SJCRH30 (cell line): ENCODE data around the gene ZIM2. TPM values are rescaled to one million over a fixed set of nuclear protein-coding genes. Genes with fewer than 3 reads are reported as not detected.

Experiments used
- DNase-seq, 2 experiments: peaks; one replicate each; pipeline ENCODE4 v3.0.0-alpha.2; 2015 to 2020
- H3K27ac ChIP-seq: fragments of 250-450 bp; sonication (Bioruptor Pico); 2 replicates; pipeline ENCODE4 v1.5.1; 2020; ENCODE audit warnings: mild to moderate bottlenecking, moderate library complexity
- H3K27me3 ChIP-seq: fragments of 250-450 bp; sonication (Bioruptor Pico); 2 replicates; pipeline ENCODE4 v1.5.1; 2020; ENCODE audit warnings: mild to moderate bottlenecking, moderate library complexity
- H3K36me3 ChIP-seq: fragments of 250-450 bp; sonication (Bioruptor Pico); 2 replicates; pipeline ENCODE4 v1.5.1; 2020; ENCODE audit warnings: mild to moderate bottlenecking, moderate library complexity
- H3K4me1 ChIP-seq: fragments of 250-450 bp; sonication (Bioruptor Pico); 2 replicates; pipeline ENCODE4 v1.5.1; 2020; ENCODE audit warnings: mild to moderate bottlenecking, moderate library complexity
- H3K4me3 ChIP-seq: fragments of 250-450 bp; sonication (Bioruptor Pico); 2 replicates; pipeline ENCODE4 v1.5.1; 2020; ENCODE audit warnings: mild to moderate bottlenecking, moderate library complexity
- H3K9me3 ChIP-seq: fragments of 250-450 bp; sonication (Bioruptor Pico); replicated peaks from 2 replicates; pipeline ENCODE4 v1.5.1; 2020; ENCODE audit warnings: mild to moderate bottlenecking, moderate library complexity
- total RNA-seq: library from RNA; depleted of rRNA; stranded (reverse); fragments of >200 nt; shearing (Covaris generic); gene quantifications from 2 replicates; pipeline ENCODE4 v1.2.3, GENCODE V29; 2014

ZIM2 gene
- total RNA-seq, 1 experiment from 2014 or later = 8.9 TPM

GRCh38 chr19:56808717-56809392 lies 31.7 kb downstream of the ZIM2 start:
- Histone ChIP-seq H3K4me3 (no peak overlapping the region), H3K27ac (no peak overlapping the region), H3K9me3 (0 out of 2 replicates have a peak, but pooled peaks cover 11% of the 10 kb centered on the region), H3K36me3 (peaks cover 58% of the 10 kb centered on the region), H3K4me1 (no peaks in the 10 kb centered on the region; the same call in 1 of the 2 replicates), H3K27me3 (no peaks in the 10 kb centered on the region)
- DNase-seq = no peak

GRCh38 chr19:56806639-56807038 lies 33.9 kb downstream of the ZIM2 start:
- peaks cover 12% of the 10 kb centered on the region for H3K9me3 ChIP-seq
- DNase-seq = no peak
- H3K27ac ChIP-seq = no peak overlapping the region
- no peaks in the 10 kb centered on the region for H3K27me3 ChIP-seq
- H3K4me3 ChIP-seq = no peak overlapping the region
- H3K36me3 ChIP-seq = peaks cover 38% of the 10 kb centered on the region
- H3K4me1 ChIP-seq = no peaks in the 10 kb centered on the region; the same call in 1 of the 2 replicates

DNA sequence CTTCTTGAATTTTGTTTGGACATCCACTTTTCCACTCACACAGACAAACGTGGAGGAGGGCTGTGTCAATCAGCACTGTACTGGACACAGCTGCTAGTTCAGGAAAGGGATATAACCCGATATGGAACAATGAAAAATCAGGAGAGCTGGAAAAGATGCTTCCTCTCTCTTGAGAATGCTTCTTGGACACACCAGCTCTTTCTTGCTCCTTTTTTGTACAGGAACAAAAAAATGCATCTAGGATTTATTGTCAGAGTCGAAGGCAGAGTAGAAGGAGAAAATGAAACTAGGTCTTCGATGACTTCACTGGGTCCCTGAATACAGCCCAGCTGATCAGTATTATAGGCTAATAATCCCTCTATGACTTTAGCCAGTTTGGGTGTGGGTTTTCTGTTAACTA lies 62.2 kb downstream of the ZIM2 start:
- Histone ChIP-seq H3K9me3 (no peaks in the 10 kb centered on the region), H3K4me1 (no peaks in the 10 kb centered on the region), H3K4me3 (no peak overlapping the region), H3K27ac (no peak overlapping the region), H3K36me3 (peaks cover 2% of the 10 kb centered on the region; the same call in 1 of the 2 replicates), H3K27me3 (no peaks in the 10 kb centered on the region)
- DNase-seq = no peak

- Histone ChIP-seq H3K4me3 (no peak overlapping the region), H3K27ac (no peak overlapping the region), H3K4me1 (no peaks in the 10 kb centered on the region), H3K36me3 (peaks cover under 1% of the 10 kb centered on the region; the same call in 1 of the 2 replicates), H3K27me3 (no peaks in the 10 kb centered on the region), H3K9me3 (peaks cover 8% of the 10 kb centered on the region; the same call in 1 of the 2 replicates)
- DNase-seq = no peak
Observed at GRCh38 chr19:56769650-56770049, 70.9 kb downstream of the ZIM2 start.

GRCh38 chr19:56765137-56765536 lies 75.4 kb downstream of the ZIM2 start:
- Histone ChIP-seq H3K4me1 (no peaks in the 10 kb centered on the region), H3K27ac (peak overlapping the region; percentile 27; the same call in 1 of the 2 replicates), H3K9me3 (peaks cover 14% of the 10 kb centered on the region), H3K4me3 (peak overlapping the region; percentile 59), H3K27me3 (no peaks in the 10 kb centered on the region), H3K36me3 (no peaks in the 10 kb centered on the region)
- peak; percentile 74 to 79 for DNase-seq

GRCh38 chr19:56764196-56764695 lies 76.3 kb downstream of the ZIM2 start:
- no peaks in the 10 kb centered on the region for H3K27me3 ChIP-seq
- no peaks in the 10 kb centered on the region for H3K4me1 ChIP-seq
- DNase-seq = no peak
- no peaks in the 10 kb centered on the region for H3K36me3 ChIP-seq
- H3K27ac ChIP-seq = no peak overlapping the region
- H3K4me3 ChIP-seq = no peak overlapping the region
- peaks cover 12% of the 10 kb centered on the region for H3K9me3 ChIP-seq

DNA sequence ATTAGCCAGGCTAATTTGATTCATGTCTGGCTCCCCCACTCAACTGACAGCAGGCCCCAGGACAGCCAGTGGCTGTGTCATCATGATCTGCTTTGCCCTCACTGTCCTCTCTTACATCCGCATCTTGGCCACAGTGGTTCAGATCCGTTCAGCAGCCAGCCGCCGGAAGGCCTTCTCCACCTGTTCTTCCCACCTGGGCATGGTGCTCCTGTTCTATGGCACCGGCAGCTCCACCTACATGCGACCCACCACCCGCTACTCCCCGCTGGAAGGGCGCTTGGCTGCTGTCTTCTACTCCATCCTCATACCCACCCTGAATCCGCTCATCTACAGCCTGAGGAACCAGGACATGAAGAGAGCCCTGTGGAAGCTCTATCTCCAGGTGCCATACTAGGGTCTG lies 79.7 kb downstream of the ZIM2 start:
- no peak overlapping the region for H3K27ac ChIP-seq
- H3K9me3 ChIP-seq = peaks cover 7% of the 10 kb centered on the region
- no peaks in the 10 kb centered on the region for H3K27me3 ChIP-seq
- H3K4me3 ChIP-seq = no peak overlapping the region
- H3K4me1 ChIP-seq = no peaks in the 10 kb centered on the region
- H3K36me3 ChIP-seq = no peaks in the 10 kb centered on the region
- DNase-seq = no peak

DNA sequence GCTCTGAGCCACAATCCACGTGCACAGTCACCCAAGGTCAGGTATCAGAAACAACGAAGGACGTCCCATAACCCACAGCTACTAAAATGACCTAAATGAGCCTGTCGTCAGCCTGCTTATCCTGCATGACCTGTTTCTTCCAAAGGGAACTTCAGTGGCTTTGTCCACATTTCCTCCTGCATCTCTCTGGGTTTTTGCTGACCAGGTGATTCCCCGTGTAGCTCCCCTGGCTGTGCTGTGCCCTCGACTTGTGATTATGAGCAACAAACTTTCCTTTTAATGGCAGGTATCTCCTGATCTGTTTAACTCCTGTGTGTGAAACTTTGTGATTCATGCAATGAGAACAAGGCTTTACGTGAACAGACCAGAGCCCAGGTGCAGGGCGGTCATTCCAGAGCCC lies 81.0 kb downstream of the ZIM2 start:
- Histone ChIP-seq H3K4me3 (no peak overlapping the region), H3K27me3 (no peaks in the 10 kb centered on the region), H3K27ac (no peak overlapping the region), H3K36me3 (no peaks in the 10 kb centered on the region), H3K9me3 (peaks cover 6% of the 10 kb centered on the region), H3K4me1 (no peaks in the 10 kb centered on the region)
- no peak for DNase-seq

DNA sequence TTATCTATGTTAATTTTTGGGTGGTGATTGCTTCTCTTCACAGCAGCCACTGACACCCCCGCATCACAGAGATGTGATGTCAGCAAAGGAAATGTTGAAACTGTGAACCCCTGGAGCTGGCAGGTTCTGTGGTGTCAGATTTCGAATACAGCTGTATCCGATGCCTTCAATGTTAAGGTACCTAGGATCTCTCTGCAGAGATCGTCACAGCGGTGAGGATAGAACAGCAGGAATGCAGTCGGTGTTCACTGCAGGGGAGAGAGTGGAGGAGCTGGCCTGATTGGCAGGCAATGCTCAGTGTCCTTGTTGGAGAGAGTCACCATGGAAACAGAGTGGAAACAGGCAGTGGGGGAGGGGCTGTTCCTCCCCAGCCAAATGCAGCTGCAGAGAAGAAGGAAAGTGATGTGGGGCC lies 89.4 kb downstream of the ZIM2 start:
- Histone ChIP-seq H3K4me1 (peaks cover 4% of the 10 kb centered on the region; the same call in 1 of the 2 replicates), H3K9me3 (peaks cover 3% of the 10 kb centered on the region; the same call in 1 of the 2 replicates), H3K27me3 (no peaks in the 10 kb centered on the region), H3K36me3 (no peaks in the 10 kb centered on the region), H3K4me3 (no peak overlapping the region), H3K27ac (no peak overlapping the region)
- peak; percentile 46 to 65 for DNase-seq

DNA sequence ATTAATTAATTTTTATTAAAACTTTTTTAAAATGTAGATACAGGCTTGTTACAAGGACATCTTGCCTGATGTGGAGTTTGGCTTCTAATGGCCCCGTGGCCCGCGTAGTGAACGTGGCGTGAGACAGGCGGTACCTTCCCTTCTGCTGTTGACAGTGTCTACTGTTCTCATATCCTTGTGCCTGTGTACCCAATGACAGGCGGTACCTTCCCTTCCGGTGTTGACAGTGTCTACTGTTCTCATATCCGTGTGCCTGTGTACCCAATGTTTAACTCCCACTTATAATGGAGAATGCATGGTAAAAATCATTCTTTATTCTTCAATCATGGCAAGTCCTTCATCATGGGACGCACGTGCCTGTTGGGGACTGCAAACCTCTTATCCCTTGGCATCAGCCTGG lies 89.9 kb downstream of the ZIM2 start:
- Histone ChIP-seq H3K4me3 (no peak overlapping the region), H3K27me3 (no peaks in the 10 kb centered on the region), H3K27ac (no peak overlapping the region), H3K9me3 (peaks cover 3% of the 10 kb centered on the region; the same call in 1 of the 2 replicates), H3K36me3 (no peaks in the 10 kb centered on the region), H3K4me1 (peaks cover 4% of the 10 kb centered on the region; the same call in 1 of the 2 replicates)
- DNase-seq = no peak

- Histone ChIP-seq H3K27me3 (no peaks in the 10 kb centered on the region), H3K4me3 (no peak overlapping the region), H3K4me1 (peaks cover 4% of the 10 kb centered on the region; the same call in 1 of the 2 replicates), H3K9me3 (peaks cover 3% of the 10 kb centered on the region; the same call in 1 of the 2 replicates), H3K27ac (peak overlapping the region; percentile 24; the same call in 1 of the 2 replicates), H3K36me3 (no peaks in the 10 kb centered on the region)
- DNase-seq = peak; percentile 44 to 80
Observed at GRCh38 chr19:56748378-56748777, 92.1 kb downstream of the ZIM2 start.

GRCh38 chr19:56746367-56746766 lies 94.2 kb downstream of the ZIM2 start:
- DNase-seq = no peak
- Histone ChIP-seq H3K9me3 (no peaks in the 10 kb centered on the region), H3K27me3 (no peaks in the 10 kb centered on the region), H3K4me1 (peaks cover 3% of the 10 kb centered on the region; the same call in 1 of the 2 replicates), H3K4me3 (no peak overlapping the region), H3K36me3 (no peaks in the 10 kb centered on the region), H3K27ac (no peak overlapping the region)

- Histone ChIP-seq H3K27ac (no peak overlapping the region), H3K36me3 (no peaks in the 10 kb centered on the region), H3K9me3 (no peaks in the 10 kb centered on the region), H3K4me3 (no peak overlapping the region), H3K27me3 (no peaks in the 10 kb centered on the region), H3K4me1 (peaks cover 4% of the 10 kb centered on the region; the same call in 1 of the 2 replicates)
- peak in 1 of 2 experiments; percentile 36 for DNase-seq
Observed at GRCh38 chr19:56740501-56740900, 100.0 kb downstream of the ZIM2 start.

GRCh38 chr19:56736571-56736970 lies 104.0 kb downstream of the ZIM2 start:
- H3K4me1 ChIP-seq = peaks cover 4% of the 10 kb centered on the region; the same call in 1 of the 2 replicates
- H3K4me3 ChIP-seq = no peak overlapping the region
- DNase-seq = peak in 1 of 2 experiments; percentile 24
- H3K27ac ChIP-seq = peak overlapping the region; percentile 45
- no peaks in the 10 kb centered on the region for H3K27me3 ChIP-seq
- no peaks in the 10 kb centered on the region for H3K36me3 ChIP-seq
- H3K9me3 ChIP-seq = no peaks in the 10 kb centered on the region; the same call in 1 of the 2 replicates

DNA sequence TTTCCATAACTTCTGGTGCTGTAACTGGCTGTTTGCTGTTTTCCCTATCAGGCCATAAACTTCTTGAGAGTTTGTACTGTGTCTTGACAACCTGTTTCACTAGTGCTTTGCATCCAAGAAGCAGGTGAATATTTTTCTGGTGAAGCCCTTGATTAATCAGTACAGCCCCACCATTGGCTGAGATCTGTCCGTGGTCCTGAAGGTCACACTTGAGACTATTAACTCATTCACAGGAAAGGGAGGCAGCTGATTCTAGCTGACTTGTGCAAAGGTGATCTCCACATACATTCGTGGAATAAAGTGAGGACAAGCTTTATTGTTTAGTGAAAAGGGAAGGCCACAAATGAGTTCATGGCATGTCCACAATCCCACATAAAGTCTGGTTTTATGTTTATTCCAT lies 107.5 kb downstream of the ZIM2 start:
- no peaks in the 10 kb centered on the region for H3K27me3 ChIP-seq
- peak; percentile 50 to 74 for DNase-seq
- no peaks in the 10 kb centered on the region; the same call in 1 of the 2 replicates for H3K9me3 ChIP-seq
- no peak overlapping the region for H3K27ac ChIP-seq
- H3K4me1 ChIP-seq = peaks cover 4% of the 10 kb centered on the region; the same call in 1 of the 2 replicates
- no peaks in the 10 kb centered on the region for H3K36me3 ChIP-seq
- no peak overlapping the region for H3K4me3 ChIP-seq
